GM12874 (cell line): ENCODE measurements around the gene HAPLN2.
A peak's percentile ranks its signal among the peaks of the same experiment; 100 is the strongest.

Experiments used
- TF ChIP-seq, protein P1 (sequence below): IDR thresholded peaks from 2 replicates; pipeline ENCODE4 v1.5.1; 2011; ENCODE audit warnings: low read depth, mild to moderate bottlenecking, control low read depth, low read length, moderate library complexity; ENCODE audit not compliant: insufficient read depth

HAPLN2 gene

DNA sequence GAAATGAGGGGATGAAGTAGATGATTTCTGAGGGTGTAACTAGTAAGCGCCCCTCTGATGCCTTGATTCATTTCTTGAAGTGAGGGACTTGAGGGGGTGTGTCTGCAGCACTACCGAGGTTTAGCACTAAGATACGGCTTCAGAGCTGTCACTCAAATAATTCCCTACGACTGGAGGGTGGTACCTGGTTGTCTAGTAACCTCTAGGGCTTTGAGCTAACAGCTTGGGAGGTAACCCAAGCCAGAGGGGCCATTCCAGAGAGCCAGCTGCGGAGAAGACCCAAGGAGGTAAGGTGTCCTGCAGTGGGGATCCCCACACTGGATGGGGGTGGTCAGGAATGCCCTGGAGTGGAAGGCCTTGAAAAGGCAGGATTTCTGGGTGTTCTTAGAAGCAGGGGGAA is 39.7 kb upstream of the HAPLN2 start, which contains the start of gene TTC24:
TTC24 (plus strand) TSS at position 252 of the 400 bp plus-strand sequence. CDS start 1,642 bp downstream, outside the sequence.
- TF ChIP-seq, protein P1, sequence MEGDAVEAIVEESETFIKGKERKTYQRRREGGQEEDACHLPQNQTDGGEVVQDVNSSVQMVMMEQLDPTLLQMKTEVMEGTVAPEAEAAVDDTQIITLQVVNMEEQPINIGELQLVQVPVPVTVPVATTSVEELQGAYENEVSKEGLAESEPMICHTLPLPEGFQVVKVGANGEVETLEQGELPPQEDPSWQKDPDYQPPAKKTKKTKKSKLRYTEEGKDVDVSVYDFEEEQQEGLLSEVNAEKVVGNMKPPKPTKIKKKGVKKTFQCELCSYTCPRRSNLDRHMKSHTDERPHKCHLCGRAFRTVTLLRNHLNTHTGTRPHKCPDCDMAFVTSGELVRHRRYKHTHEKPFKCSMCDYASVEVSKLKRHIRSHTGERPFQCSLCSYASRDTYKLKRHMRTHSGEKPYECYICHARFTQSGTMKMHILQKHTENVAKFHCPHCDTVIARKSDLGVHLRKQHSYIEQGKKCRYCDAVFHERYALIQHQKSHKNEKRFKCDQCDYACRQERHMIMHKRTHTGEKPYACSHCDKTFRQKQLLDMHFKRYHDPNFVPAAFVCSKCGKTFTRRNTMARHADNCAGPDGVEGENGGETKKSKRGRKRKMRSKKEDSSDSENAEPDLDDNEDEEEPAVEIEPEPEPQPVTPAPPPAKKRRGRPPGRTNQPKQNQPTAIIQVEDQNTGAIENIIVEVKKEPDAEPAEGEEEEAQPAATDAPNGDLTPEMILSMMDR: no peak

DNA sequence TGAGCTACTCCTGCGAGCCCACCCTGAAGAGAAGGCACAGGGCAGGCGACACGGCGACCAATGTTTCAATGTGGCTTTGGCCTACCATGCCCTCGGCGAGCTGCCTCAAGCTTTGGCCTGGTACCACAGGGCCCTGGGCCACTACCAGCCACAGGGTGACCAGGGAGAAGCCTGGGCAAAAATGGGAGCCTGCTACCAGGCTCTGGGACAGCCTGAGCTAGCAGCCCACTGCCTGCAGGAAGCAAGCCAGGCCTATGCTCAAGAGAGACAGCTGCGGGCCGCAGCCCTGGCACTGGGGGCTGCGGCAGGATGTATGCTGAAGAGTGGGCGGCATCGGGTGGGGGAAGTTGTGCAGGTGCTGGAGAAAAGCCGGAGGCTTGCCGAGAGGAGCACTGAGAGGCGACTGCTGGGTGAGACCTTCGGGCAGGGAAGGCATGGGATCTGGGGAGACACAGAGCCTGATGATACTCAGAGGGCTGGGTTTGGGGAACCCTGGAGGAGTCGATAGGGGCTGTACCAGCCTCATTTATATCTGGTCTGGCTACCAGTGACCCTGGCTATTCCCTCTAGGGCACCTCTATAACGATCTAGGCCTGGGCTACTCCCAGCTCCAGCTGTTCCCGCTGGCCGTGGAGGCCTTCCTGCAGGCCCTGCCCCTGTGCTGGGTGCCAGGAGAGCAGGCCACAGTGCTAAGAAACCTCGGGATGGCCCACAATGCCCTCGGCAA is 37.4 kb upstream of the HAPLN2 start:
- TF ChIP-seq, protein P1: no peak

DNA sequence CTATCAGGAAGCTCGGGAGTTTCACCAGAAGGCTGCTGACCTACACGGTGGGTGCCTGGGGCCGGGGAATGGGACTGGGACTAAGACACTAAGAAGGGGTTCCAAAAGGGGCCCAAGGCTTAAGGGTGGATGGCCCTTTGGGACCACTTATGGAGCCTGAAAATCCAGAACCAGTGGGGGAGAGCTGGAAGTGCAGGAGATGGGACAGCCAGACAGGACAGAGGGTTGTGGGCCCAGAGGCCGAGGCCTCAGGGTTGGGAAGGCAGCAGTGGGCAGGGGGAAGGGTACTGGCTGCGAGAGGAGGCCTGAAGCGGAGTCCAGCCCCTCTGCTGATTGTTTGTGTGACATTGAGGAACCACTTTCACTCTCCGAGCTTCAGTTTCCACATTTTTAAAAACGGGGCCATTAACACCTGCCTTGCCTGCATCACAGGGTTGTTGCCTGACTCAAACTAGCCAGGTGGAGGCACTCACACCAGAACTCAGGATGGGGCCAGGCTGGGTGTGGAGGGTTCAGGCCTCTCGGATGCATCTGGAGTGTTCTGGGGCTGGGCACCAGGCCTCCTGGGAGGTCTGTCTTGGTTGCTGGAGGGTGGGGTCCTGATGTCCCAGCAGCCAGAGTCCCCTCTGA is 36.7 kb upstream of the HAPLN2 start:
- TF ChIP-seq, protein P1: 0 out of 2 replicates have a peak, but pooled peaks have one; percentile 12

DNA sequence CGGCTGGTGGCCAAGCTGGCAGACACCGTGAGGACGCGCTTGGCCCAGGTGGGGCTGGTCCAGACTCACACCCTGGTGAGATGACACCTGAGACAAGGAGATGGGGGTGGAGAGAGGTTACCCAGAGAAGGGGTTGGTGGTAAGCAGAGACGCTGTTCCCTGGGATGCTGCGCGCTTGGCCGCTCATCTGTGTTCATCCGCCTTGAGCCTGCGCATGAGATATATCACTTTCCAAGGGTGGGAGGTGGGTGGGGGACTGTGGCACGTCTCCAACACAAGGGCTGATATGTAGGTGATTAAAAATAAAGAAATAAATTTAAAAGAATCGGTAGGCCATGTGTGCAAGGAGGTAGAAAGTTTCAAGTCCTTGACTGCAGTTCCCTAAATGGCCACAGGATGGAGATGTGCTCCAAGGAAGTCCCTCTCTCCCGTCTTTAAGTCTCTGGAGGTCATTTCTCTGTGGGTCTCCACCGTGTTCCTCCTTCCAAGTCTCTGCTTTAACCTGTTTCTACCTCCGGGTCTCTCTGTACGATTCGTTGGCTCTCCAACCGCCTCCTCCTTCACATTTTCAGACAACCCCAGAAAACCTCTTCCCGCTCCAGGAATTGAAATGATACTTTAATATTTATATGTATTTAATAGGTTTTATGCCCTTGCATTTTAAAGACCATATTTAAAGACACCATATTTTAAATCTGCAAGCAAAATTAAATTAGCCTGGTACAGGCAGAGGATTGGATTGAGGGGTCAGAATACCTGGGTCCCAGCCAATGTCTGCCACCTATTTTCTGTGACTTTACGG is 35.2 kb upstream of the HAPLN2 start:
- TF ChIP-seq, protein P1: peak; percentile 81

DNA sequence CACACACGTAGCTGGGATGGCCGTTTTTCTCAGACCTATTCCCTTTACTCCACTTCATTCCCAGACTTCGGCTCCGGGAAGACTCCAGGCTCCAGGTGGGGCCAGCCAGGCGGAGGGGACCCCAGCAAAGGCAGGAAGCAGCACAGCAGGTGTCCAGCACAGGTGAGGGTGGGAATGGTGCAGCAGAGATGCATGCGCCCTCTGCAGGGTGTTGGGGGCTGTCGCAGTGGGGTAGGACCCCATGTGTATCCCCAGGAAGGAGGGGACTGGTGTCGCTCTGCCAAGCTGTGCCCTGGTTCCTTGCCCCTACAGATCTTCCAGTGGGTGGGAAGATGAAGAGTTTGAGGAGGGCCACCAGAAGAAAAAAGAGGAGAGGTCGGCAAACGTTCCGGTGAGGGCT is 34.4 kb upstream of the HAPLN2 start:
- TF ChIP-seq, protein P1: peak; percentile 69

DNA sequence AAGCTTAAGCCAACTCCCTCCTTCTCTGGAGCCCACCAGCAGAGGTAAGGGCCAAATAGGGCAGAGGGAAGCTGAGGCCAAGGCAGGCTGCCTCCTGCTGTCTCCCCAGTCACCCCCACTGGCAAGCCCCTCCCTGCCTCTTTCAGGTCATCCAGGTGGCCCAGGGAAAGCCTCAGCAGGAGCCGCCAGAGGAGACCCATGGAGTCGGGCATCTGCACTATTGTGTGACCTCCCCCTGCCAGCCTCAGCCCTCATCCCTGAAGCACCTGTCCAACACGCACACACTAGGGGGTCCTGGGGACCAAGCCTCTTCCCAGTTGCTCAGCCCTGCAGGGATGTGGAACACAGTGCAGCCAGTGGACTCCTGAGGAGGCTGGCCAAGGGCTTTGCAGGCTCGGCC is 32.9 kb upstream of the HAPLN2 start:
- TF ChIP-seq, protein P1: no peak

GRCh38 chr1:156586892-156587477 is 32.2 kb upstream of the HAPLN2 start:
- TF ChIP-seq, protein P1: no peak
